AG10803 (cell line): ENCODE measurements around the gene ELAPOR1.

ENCODE experiments used
- DNase-seq: peaks from one replicate; pipeline ENCODE4 v3.0.0; 2010; ENCODE audit warnings: low read depth
- H3K4me3 ChIP-seq: 2 replicates; pipeline ENCODE4 v1.5.1; 2011; ENCODE audit warnings: mild to moderate bottlenecking, low read length, control low read depth
- CTCF ChIP-seq: conservative IDR thresholded peaks from 2 replicates; pipeline ENCODE4 v1.5.1; 2011; ENCODE audit warnings: mild to moderate bottlenecking, low read length, control low read depth, inconsistent platforms

ELAPOR1 gene

GRCh38 chr1:109149874-109150601, 36.1 kb downstream of the ELAPOR1 start:
- DNase-seq = no peak
- no peak for TF ChIP-seq CTCF
- H3K4me3 ChIP-seq = no peak overlapping the region

DNA sequence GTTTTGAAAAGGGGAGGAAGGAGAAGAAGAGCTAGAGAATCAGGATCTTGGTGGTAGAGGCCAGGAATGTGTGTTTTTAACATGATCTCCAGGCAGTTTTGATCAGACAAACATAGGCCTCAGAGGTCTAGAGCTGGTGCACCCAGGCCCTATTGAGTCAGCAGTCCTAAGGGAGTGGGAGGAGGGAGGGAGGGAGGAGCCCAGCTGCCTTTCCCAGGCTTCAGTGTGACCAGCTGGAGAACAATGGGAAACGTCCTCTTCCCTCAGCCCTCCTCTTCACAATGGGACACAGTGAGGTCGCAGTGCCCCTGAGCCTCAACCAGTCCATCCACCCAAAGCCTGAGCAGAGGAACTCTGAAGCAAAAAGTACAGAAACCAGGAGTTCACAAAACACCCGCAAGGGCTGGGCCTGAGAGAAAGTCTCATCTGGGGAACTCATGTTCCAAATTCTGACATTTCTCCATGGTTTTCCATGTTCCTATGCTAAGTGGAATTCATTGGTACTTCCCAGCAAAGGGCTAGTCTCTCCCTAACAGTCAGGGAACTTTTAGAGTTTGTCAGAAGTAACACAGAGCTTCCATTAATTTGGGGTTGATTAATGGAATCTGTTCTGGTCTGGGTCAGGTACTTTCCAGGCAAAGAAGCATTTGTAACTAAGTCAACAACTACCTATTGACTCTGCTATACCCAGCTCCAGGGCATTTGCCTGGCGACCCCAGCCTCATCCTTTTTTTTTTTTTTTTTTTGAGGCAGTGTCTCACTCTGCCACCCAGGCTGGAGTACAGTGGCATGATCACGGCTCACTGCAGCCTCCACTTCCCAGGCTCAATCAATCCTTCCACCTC, 37.5 kb downstream of the ELAPOR1 start:
- H3K4me3 ChIP-seq = no peak overlapping the region
- DNase-seq = peak; percentile 68
- no peak for TF ChIP-seq CTCF

- DNase-seq = no peak
- no peak overlapping the region for H3K4me3 ChIP-seq
- TF ChIP-seq CTCF = no peak
Observed at GRCh38 chr1:109152196-109152595, 38.3 kb downstream of the ELAPOR1 start.

DNA sequence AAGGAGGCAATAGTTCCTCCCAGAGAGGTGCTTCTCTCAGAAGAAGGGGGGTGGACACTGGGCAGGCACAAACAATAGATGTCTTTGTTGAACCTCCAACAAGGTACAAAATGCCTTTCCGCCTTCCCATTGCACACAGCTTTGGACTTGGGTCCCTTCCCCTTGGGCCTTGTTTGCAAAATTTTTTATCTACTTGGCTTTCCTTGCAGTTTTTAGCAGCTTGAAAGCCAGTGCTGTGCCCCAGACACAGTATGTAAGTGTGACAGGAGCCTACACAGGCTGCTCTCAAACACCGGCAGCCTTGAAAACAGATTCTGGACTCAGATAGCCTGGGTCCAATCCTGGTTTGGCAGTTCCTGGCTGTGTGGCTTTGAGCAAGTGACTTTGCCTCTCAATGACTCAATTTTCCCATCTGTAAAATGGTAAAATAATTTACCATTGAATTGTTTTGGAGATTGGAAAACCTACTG, 43.0 kb downstream of the ELAPOR1 start:
- DNase-seq = no peak
- TF ChIP-seq CTCF = no peak
- H3K4me3 ChIP-seq = no peak overlapping the region

GRCh38 chr1:109158433-109158832, 44.5 kb downstream of the ELAPOR1 start:
- no peak for DNase-seq
- no peak overlapping the region for H3K4me3 ChIP-seq
- TF ChIP-seq CTCF = no peak

- H3K4me3 ChIP-seq = no peak overlapping the region
- DNase-seq = no peak
- TF ChIP-seq CTCF = no peak
Observed at GRCh38 chr1:109159326-109159725, 45.4 kb downstream of the ELAPOR1 start.
